AG04450 (cell line): ENCODE results near the gene EPG5. TPM values are rescaled to one million over a fixed set of nuclear protein-coding genes. Genes with fewer than 3 reads are reported as not detected.

ENCODE experiments used
- CTCF ChIA-PET: fragments of 300-600, 350-600 bp; formaldehyde crosslinking; extraction: SDS; loops from one replicate; lab custom pipeline; 2022; ENCODE audit warnings: antibody characterized with exemption, inconsistent platforms; lab: Charles Lee
- POLR2A ChIA-PET: fragments of 350-600 bp; formaldehyde crosslinking; extraction: SDS; loops from one replicate; lab custom pipeline; 2021; ENCODE audit warnings: antibody characterized with exemption, inconsistent platforms; lab: Yijun Ruan, JAX
- DNase-seq: peaks from one replicate; pipeline ENCODE4 v3.0.0-alpha.2; 2011; ENCODE audit warnings: low read depth, low spot score
- H3K27ac ChIP-seq: one replicate; pipeline ENCODE4 v1.5.1; 2012; ENCODE audit warnings: low read depth, low read length, control low read depth
- H3K27me3 ChIP-seq: one replicate; pipeline ENCODE4 v1.6.0; 2012; ENCODE audit warnings: low read length; ENCODE audit not compliant: control insufficient read depth, insufficient read depth
- H3K4me3 ChIP-seq: 2 replicates; pipeline ENCODE4 v1.5.1; 2011; ENCODE audit warnings: mild to moderate bottlenecking, low read depth, low read length, control low read depth
- H3K9me3 ChIP-seq: 2 replicates; pipeline ENCODE4 v1.5.1; 2012; ENCODE audit warnings: low read length; ENCODE audit not compliant: control insufficient read depth, insufficient read depth
- CTCF ChIP-seq: IDR thresholded peaks from 2 replicates; pipeline ENCODE4 v1.5.1; 2011; ENCODE audit warnings: low read depth, low read length, control low read depth, inconsistent platforms
- polyA plus RNA-seq: library from polyadenylated mRNA; depleted of rRNA; stranded (reverse); fragments of >200 nt; gene quantifications from 2 replicates; pipeline ENCODE4 v1.2.3, GENCODE V29; 2011

Gene EPG5
- polyA plus RNA-seq, 1 experiment = 51.5 TPM

GRCh38 chr18:45891806-45892205, 75.3 kb downstream of the EPG5 start:
- TF ChIP-seq CTCF = no peak
- no peak for DNase-seq
- CTCF ChIA-PET = interaction anchor here (4.4 kb wide), 1 partner anchor 12 kb away, joined by 39 read pairs; no protein-coding TSS in a partner anchor
- Histone ChIP-seq H3K9me3 (no peaks in the 10 kb centered on the region), H3K27me3 (no peaks in the 10 kb centered on the region), H3K4me3 (no peak overlapping the region), H3K27ac (no peak overlapping the region)
- POLR2A ChIA-PET = no interaction called here

GRCh38 chr18:45890606-45891005, 76.5 kb downstream of the EPG5 start:
- H3K27ac ChIP-seq = peak overlapping the region; percentile 25

GRCh38 chr18:45889419-45890064, 77.6 kb downstream of the EPG5 start:
- ChIA-PET POLR2A (no interaction called here), CTCF (no interaction called here)
- DNase-seq = no peak
- H3K27ac ChIP-seq = no peak overlapping the region
- TF ChIP-seq CTCF = no peak
- no peaks in the 10 kb centered on the region for H3K27me3 ChIP-seq
- no peak overlapping the region for H3K4me3 ChIP-seq
- no peaks in the 10 kb centered on the region for H3K9me3 ChIP-seq

More at GRCh38 chr18:45890606-45891005, 76.5 kb downstream of the EPG5 start:
- ChIA-PET POLR2A (no interaction called here), CTCF (interaction anchor here (0.6 to 4.4 kb wide), 2 partner anchors 11 to 225 kb away, joined by 3 to 39 read pairs; no protein-coding TSS in a partner anchor)
- Histone ChIP-seq H3K4me3 (no peak overlapping the region), H3K9me3 (no peaks in the 10 kb centered on the region), H3K27me3 (no peaks in the 10 kb centered on the region)
- no peak for TF ChIP-seq CTCF
- DNase-seq = no peak

GRCh38 chr18:45887585-45887984, 79.5 kb downstream of the EPG5 start:
- Histone ChIP-seq H3K4me3 (no peak overlapping the region), H3K9me3 (no peaks in the 10 kb centered on the region), H3K27me3 (no peaks in the 10 kb centered on the region), H3K27ac (no peak overlapping the region)
- DNase-seq = no peak
- ChIA-PET CTCF (no interaction called here), POLR2A (no interaction called here)
- TF ChIP-seq CTCF = no peak

GRCh38 chr18:45880876-45881558, 86.1 kb downstream of the EPG5 start:
- no peak for TF ChIP-seq CTCF
- Histone ChIP-seq H3K27me3 (no peaks in the 10 kb centered on the region), H3K4me3 (no peak overlapping the region), H3K9me3 (no peaks in the 10 kb centered on the region), H3K27ac (no peak overlapping the region)
- CTCF ChIA-PET = interaction anchor here (0.8 to 9.9 kb wide), 26 partner anchors 11 to 216 kb away, joined by 3 to 234 read pairs (median 4); partner anchors contain the start of gene SLC14A1
- POLR2A ChIA-PET = no interaction called here
- no peak for DNase-seq
